Measurements from ENCODE around the gene TLE7.

- TF ChIP-seq CTCF (IDR thresholded peaks at IDR 0.05) (no peak), POLR2A (IDR thresholded peaks at IDR 0.05) (no peak)
Observed at GRCh38 chr16:71442051-71442440, at the start of gene TLE7.

All from thyroid gland (tissue), 4 donors.